ENCODE measurements around the gene ASCC1. TPM values are rescaled to one million over a fixed set of nuclear protein-coding genes. Genes with fewer than 3 reads are reported as not detected.

The ASCC1 gene
- total and polyA plus RNA-seq, 2 of the 13 experiments (the other 11 are each of a cell fraction or from before 2014, with no cell fraction given) = 21.6 to 30.1 TPM

- 0 out of 2 replicates have a peak, but pooled peaks have one; percentile 1 for TF ChIP-seq ZBTB4 (CRISPR knock-in tag; IDR thresholded peaks at IDR 0.05; ENCODE audit: borderline replicate concordance)
- TF ChIP-seq NR2F2 (IDR thresholded peaks at IDR 0.05; ENCODE audit: borderline replicate concordance, low read depth) = 0 out of 2 replicates have a peak, but pooled peaks have one; percentile 6
Measured at GRCh38 chr10:72249176-72249862, 33.2 kb upstream of the ASCC1 start (continued).

- no peak for FAIRE-seq
- H3K4me3 ChIP-seq (replicated peaks in 1 of 3; ENCODE audit: insufficient read depth in 1 of 3, low read depth in 2 of 3, low read length in 3 of 3) = peak overlapping the region; percentile 56 to 75 (median 65)
- peak overlapping the region; percentile 79 for H3K9ac ChIP-seq (ENCODE audit: insufficient read depth, low read depth, low read length)
- peak; percentile 84 for ATAC-seq
- H3K27me3 ChIP-seq (ENCODE audit: control insufficient read depth in 1 of 2, insufficient read depth in 2 of 2, low read length in 2 of 2) = no peaks in the 10 kb centered on the region
- TSS peak; percentile 94 for BruUV-seq (replicated peaks)
- no peaks in the 10 kb centered on the region for H3K9me3 ChIP-seq (ENCODE audit: low read length)
- intact Hi-C loops (cut with micrococcal nuclease; ENCODE audit: unreplicated experiment) (loop anchor here (2.0 kb wide), 1 partner anchor 24 kb away; the partner anchor contains the start of gene DDIT4), in situ Hi-C loops (cut with HindIII; ENCODE audit: extremely low pct_ligation_motif_present, low pct_unique_long_range_greater_than_20kb) (no loop called here)
- ChIA-PET POLR2A (interaction anchor here (0.9 to 2.3 kb wide), 11 partner anchors 11 to 106 kb away, joined by 3 to 18 read pairs (median 4); partner anchors contain the start of genes ANAPC16, ASCC1, DDIT4 and DNAJB12), CTCF (ENCODE audit: low intra/inter-chr PET ratio, low total read pairs) (no interaction called here)
- peak overlapping the region; percentile 51 for H2AFZ ChIP-seq (ENCODE audit: low read length)
- WGBS (ENCODE audit: low lambda C conversion rate) = 6% methylated on average over 7 of the region's 10 CpGs
- H3K79me2 ChIP-seq (ENCODE audit: insufficient read depth, low read length) = no peaks in the 10 kb centered on the region
- no peaks in the 10 kb centered on the region for H4K20me1 ChIP-seq (ENCODE audit: insufficient read depth, low read length)
- peak overlapping the region; percentile 81 for H3K27ac ChIP-seq (ENCODE audit: extremely low read length, insufficient read depth, low read length)
- H3K4me2 ChIP-seq (ENCODE audit: low read depth, low read length) = peak overlapping the region; percentile 98
- DNase-seq (ENCODE audit: low spot score) = peak; percentile 68
- peaks cover 94% of the 10 kb centered on the region for H3K4me1 ChIP-seq (ENCODE audit: insufficient read depth, low read length)
- no peaks in the 10 kb centered on the region for H3K36me3 ChIP-seq (replicated peaks in 1 of 2; ENCODE audit: control insufficient read depth in 1 of 2, insufficient read depth in 2 of 2, low read length in 2 of 2)
- TF ChIP-seq TBL1XR1 (IDR thresholded peaks at IDR 0.05; ENCODE audit: borderline replicate concordance, low read length, partially characterized antibody) (no peak), ZNF563 (CRISPR knock-in tag; IDR thresholded peaks at IDR 0.05) (no peak), ZNF589 (CRISPR knock-in tag; conservative IDR thresholded peaks at IDR 0.05) (no peak), FUBP1 (CRISPR knock-in tag; IDR thresholded peaks at IDR 0.05; ENCODE audit: borderline replicate concordance) (no peak), NBN (conservative IDR thresholded peaks at IDR 0.05) (no peak), SIX4 (CRISPR knock-in tag; IDR thresholded peaks at IDR 0.05) (no peak), HMGA1 (CRISPR knock-in tag; conservative IDR thresholded peaks at IDR 0.05) (no peak), SSRP1 (CRISPR knock-in tag; IDR thresholded peaks at IDR 0.05) (peak; percentile 55; the same call in 1 of the 2 replicates), MNT (IDR thresholded peaks at IDR 0.05) (no peak), ERF (CRISPR knock-in tag; IDR thresholded peaks at IDR 0.05) (peak; percentile 84; the same call in 1 of the 2 replicates), ZNF816 (CRISPR knock-in tag; IDR thresholded peaks at IDR 0.05; ENCODE audit: borderline replicate concordance) (no peak), NR2F1 (CRISPR knock-in tag; IDR thresholded peaks at IDR 0.05) (no peak), PHB2 (IDR thresholded peaks at IDR 0.05; ENCODE audit: partially characterized antibody) (no peak)
Measured at GRCh38 chr10:72248468-72249151, 32.5 kb upstream of the ASCC1 start.

Data from HepG2 (cell line).